Measurements from ENCODE around the gene FGB.

DNA sequence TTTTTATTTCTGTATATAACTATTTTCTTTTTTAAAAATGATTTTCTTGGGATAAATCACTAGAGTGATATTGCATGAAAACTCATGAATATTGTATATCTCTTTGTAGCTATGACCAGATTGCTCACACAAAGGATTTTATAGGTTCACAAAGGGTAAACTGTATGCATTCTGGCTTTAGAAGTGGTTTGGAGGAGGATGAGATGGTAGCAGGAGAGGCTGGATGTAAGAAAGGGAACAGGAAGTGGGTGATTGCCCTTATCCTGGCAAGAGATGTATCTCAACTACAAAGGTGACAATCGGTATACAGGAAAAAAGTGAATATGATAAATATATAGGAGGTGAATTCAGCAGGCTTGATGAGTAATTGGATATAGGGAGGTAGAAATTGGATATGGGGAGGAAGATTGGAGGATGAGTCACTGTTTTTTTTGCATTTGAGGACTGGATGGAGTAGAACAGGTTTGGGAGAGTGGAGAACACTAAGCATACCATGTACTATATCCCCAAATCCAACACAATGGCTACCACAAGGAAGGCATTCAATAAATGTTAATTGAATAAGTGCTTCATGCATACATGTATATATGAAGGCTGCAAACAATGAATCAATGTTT, 39.7 kb downstream of the FGB start:
- TF ChIP-seq, protein P1, sequence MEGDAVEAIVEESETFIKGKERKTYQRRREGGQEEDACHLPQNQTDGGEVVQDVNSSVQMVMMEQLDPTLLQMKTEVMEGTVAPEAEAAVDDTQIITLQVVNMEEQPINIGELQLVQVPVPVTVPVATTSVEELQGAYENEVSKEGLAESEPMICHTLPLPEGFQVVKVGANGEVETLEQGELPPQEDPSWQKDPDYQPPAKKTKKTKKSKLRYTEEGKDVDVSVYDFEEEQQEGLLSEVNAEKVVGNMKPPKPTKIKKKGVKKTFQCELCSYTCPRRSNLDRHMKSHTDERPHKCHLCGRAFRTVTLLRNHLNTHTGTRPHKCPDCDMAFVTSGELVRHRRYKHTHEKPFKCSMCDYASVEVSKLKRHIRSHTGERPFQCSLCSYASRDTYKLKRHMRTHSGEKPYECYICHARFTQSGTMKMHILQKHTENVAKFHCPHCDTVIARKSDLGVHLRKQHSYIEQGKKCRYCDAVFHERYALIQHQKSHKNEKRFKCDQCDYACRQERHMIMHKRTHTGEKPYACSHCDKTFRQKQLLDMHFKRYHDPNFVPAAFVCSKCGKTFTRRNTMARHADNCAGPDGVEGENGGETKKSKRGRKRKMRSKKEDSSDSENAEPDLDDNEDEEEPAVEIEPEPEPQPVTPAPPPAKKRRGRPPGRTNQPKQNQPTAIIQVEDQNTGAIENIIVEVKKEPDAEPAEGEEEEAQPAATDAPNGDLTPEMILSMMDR (IDR thresholded peaks at IDR 0.05), result no peak
- TF ChIP-seq POLR2A (IDR thresholded peaks at IDR 0.05) (no peak), POLR2AphosphoS5 (IDR thresholded peaks at IDR 0.05) (no peak), EP300 (IDR thresholded peaks at IDR 0.05; ENCODE audit: low read depth) (no peak)

Measured in transverse colon (tissue), 4 donors.